Omental fat pad (tissue), 4 donors: ENCODE measurements around the gene CCDC3. TPM values are rescaled to one million over a fixed set of nuclear protein-coding genes. Genes with fewer than 3 reads are reported as not detected.

Source experiments
- ATAC-seq: fragments of 150-250 bp; one replicate; pipeline ENCODE4 v1.9.1; 2016; ENCODE audit warnings: mild to moderate bottlenecking, moderate library complexity; ENCODE audit not compliant: low FRiP score
- DNase-seq: peaks from one replicate; pipeline ENCODE4 v3.0.0-alpha.2; 2019; ENCODE audit warnings: low spot score
- CTCF ChIP-seq, 3 donors: fragments of 450-650 bp; IDR thresholded peaks; one replicate each; pipeline ENCODE4 v1.5.1; 2016 to 2017; ENCODE audit warnings: antibody characterized with exemption in 3 of 3, mild to moderate bottlenecking in 3 of 3, moderate library complexity in 2 of 3
- total RNA-seq, 4 donors: library from RNA; depleted of rRNA; stranded (reverse); fragments of >200 nt; gene quantifications; one replicate each; pipeline ENCODE4 v1.1.0, GENCODE V29; 2016

The CCDC3 gene
- total RNA-seq, 4 donors from 2014 or later: 23.5 to 77.8 (median 39.1) TPM

- no peak for DNase-seq
- TF ChIP-seq CTCF (IDR thresholded peaks at IDR 0.05): no peak
- ATAC-seq: no peak
These were observed 91.7 kb downstream of the CCDC3 start for GRCh38 chr10:12909836-12910185.

DNA sequence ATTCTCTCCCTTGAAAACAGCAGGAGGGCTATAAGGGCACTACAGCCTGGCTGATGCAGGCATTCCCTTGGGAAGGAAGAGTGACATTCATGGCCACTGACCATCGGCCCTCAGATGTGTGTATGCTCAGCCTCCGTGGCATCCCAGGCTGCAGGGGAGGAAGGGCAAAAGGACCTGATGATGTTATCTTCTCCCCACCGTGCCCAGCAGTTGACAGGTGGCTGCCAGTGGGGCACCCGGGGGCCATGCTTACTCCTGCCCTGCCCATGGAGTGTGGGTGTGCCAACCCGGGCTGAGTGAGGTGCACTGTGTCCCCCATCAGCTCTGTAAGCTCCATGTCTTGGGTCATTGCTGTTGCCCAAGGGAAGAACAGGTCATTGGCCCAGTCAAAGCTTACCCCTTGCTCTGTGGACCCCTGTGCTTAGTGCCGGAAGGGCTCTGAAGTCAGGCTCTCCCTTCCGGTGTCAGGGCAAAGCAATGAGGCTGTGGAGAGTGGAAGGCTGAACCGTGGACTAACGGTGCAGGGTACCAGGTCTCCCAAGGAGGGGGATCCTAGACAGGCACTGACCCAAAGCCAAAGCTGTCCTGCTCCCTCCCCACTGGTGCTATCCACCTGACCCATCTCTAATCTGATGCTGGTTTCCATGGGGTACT, 92.2 kb downstream of the CCDC3 start:
- TF ChIP-seq CTCF (IDR thresholded peaks at IDR 0.05): no peak
- ATAC-seq (no peak), DNase-seq (no peak)

DNA sequence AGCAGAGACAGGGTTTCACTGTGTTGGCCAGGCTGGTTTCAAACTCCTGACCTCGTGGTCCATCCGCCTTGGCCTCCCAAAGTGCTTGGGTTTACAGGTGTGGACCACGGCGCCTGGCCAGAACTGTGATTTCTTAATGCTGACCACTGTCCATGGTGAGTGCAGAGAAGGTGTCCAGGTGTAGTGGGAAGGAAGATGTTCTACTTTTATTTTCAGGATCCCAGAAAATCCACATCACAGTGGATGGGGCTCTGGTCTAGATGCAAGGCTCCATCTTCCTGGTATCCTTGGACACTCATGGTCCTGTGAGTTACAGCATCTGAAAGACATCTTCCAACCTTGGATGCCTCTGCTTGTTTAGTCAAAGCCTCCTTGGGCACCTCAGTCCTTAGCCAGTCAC, 92.7 kb downstream of the CCDC3 start:
- TF ChIP-seq CTCF (IDR thresholded peaks at IDR 0.05): no peak
- ATAC-seq: no peak
- no peak for DNase-seq

GRCh38 chr10:12907656-12908055, 93.9 kb downstream of the CCDC3 start:
- no peak for TF ChIP-seq CTCF (IDR thresholded peaks at IDR 0.05)
- no peak for DNase-seq
- no peak for ATAC-seq

DNA sequence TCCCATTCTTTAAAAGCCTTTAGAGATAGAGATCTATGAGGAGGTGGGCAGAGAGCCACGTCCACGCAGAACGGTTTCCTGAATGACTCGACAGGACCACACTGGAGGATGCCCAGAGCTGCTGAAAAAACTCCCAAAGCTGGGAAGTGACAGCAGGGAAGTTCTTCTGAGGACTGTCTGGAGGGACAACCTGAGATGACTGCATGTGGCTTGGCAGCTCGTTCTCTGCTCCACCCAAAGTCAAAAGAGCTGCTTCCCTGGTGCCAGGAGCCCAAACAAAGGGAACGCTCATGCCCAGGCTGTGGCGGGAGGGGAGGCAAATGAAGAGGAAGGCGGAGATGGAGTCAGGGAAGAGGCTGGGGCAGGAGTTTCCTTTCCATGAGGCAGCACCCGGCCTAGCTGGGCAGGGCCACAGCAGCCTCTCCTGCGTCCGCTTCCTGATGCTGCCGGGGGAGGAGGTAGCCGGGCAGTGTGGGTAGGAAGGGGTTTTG, 95.4 kb downstream of the CCDC3 start:
- ATAC-seq (no peak), DNase-seq (no peak)
- no peak for TF ChIP-seq CTCF (IDR thresholded peaks at IDR 0.05)

GRCh38 chr10:12905067-12905466, 96.4 kb downstream of the CCDC3 start:
- ATAC-seq (no peak), DNase-seq (no peak)
- TF ChIP-seq CTCF (IDR thresholded peaks at IDR 0.05): no peak

- TF ChIP-seq CTCF (IDR thresholded peaks at IDR 0.05): no peak
- DNase-seq (no peak), ATAC-seq (no peak)
These were observed 98.6 kb downstream of the CCDC3 start for GRCh38 chr10:12902851-12903358.
